ENCODE results near the gene MBIP. TPM values are rescaled to one million over a fixed set of nuclear protein-coding genes. Genes with fewer than 3 reads are reported as not detected.

Gene MBIP
- total RNA-seq, 2 donors from 2014 or later = 4.5 to 10.1 TPM

DNA sequence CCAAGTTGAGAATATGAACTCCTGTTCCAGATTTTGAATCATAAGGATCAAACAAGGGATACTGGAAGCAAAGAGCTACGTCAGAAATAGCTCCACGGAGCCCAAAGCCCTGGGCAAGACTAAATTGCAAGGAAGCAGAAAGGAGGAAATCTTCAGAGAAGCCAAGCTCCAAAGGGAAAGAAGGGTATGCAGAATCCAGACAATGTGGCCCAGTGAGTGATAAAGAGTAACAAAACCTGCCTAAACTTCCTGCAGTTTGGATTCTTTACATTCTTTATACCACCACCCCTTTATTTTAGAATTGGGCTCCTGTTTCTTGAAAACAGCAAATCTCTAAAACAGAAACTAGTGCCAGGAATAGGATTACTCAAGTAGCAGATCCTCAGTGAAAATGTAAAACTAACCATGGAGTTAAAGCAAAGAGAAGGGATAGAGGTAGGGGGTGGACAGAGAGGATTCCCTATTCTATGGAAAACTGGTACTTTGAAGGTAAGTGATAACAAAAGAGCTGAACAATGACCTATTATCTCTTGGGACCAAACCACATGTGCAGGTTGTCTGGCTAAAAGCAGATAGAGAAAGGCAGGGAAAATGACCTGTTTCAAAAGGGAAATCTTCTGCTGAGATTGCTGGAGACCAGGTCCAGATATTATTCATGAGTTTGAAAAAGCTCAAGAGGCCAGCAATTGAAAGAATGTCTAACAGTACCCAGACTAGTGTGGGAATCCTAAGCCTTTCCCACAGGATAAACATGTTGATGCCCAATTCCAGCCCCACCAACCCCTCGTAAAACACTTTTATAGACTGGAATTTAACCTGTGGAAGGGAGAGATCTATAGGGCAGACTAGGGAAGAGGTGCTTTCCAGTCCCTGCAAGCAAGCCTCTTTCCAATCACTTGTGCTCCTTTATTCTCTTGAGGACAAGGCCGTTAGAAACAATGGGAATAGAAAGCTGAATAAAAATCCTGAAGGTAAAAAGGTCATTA lies 24.5 kb downstream of the MBIP start:
- Histone ChIP-seq H3K36me3 (peaks cover 23% of the 10 kb centered on the region), H3K27ac (no peak overlapping the region), H3K4me3 (no peak overlapping the region), H3K4me1 (no peaks in the 10 kb centered on the region), H3K9me3 (no peaks in the 10 kb centered on the region), H3K27me3 (no peaks in the 10 kb centered on the region)
- TF ChIP-seq CTCF (IDR thresholded peaks at IDR 0.05) = no peak
- no peak for DNase-seq (ENCODE audit: low spot score)

- H3K27me3 ChIP-seq = no peaks in the 10 kb centered on the region
- TF ChIP-seq CTCF (IDR thresholded peaks at IDR 0.05) = no peak
- no peak overlapping the region for H3K4me3 ChIP-seq
- H3K4me1 ChIP-seq = no peaks in the 10 kb centered on the region
- peaks cover 23% of the 10 kb centered on the region for H3K36me3 ChIP-seq
- no peak overlapping the region for H3K27ac ChIP-seq
- no peaks in the 10 kb centered on the region for H3K9me3 ChIP-seq
- DNase-seq (ENCODE audit: low spot score) = no peak
Measured at GRCh38 chr14:36294543-36294942, 25.9 kb downstream of the MBIP start.

DNA sequence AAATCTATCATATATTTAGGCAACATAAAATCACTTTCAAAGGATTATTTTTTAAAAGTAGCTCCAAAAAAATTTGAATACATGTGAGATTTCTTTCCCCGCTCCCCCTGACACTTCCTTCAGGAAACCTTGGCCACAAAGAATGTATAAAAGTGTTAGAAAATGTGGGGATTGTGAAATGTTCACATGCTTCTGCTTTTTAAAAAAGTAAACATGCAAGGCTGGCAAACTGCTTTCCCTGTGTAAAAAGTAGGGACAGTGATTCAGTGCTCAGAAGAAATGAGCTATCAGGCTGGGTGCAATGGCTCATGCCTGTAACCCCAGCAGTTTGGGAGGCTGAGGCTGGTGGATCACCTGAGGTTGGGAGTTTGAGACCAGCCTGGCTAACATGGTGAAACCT lies 26.6 kb downstream of the MBIP start:
- H3K9me3 ChIP-seq = no peaks in the 10 kb centered on the region
- no peaks in the 10 kb centered on the region for H3K4me1 ChIP-seq
- peaks cover 21% of the 10 kb centered on the region for H3K36me3 ChIP-seq
- no peaks in the 10 kb centered on the region for H3K27me3 ChIP-seq
- TF ChIP-seq CTCF (IDR thresholded peaks at IDR 0.05) = no peak
- no peak overlapping the region for H3K27ac ChIP-seq
- no peak overlapping the region for H3K4me3 ChIP-seq
- DNase-seq (ENCODE audit: low spot score) = no peak

DNA sequence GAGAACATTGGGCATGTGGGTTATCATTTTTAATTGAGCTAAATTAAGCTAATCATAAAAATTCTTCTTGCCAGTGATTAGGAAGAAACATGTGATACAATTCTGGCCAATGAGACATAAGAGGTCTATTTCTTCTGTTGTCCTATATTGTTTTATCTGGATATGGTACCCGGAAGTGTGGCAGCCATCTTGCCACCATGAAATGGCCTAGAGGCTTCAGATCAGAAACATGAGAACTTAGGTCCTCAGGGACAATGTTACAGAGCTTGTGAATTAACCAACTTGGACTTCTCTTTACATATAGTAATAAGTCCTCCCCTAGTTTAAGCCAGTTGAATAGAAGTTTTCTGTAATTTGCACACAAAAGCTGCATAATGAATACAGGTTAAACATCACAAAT lies 30.5 kb downstream of the MBIP start:
- H3K9me3 ChIP-seq = no peaks in the 10 kb centered on the region
- H3K36me3 ChIP-seq = no peaks in the 10 kb centered on the region
- no peak for DNase-seq (ENCODE audit: low spot score)
- H3K27ac ChIP-seq = no peak overlapping the region
- H3K27me3 ChIP-seq = no peaks in the 10 kb centered on the region
- no peaks in the 10 kb centered on the region for H3K4me1 ChIP-seq
- no peak for TF ChIP-seq CTCF (IDR thresholded peaks at IDR 0.05)
- no peak overlapping the region for H3K4me3 ChIP-seq

DNA sequence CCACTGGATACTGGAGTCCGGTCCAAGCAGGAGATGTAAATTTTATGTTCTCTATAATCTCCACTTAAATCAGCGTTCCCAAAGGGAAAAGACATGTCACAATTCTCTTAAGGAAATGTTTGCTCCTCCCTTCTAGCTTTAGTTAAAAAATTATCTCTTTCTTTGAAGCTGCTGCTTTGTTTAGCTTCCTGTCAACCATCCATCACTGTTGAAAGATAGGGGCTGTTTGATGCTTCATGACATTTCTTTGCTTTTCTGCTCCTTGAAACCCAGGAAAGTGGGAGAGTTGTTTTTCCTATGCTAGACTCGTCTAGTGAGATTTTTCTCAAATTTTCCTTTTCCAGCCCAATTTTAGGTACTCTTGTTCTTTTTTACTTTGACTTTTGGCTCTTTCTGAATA lies 31.9 kb downstream of the MBIP start:
- Histone ChIP-seq H3K36me3 (no peaks in the 10 kb centered on the region), H3K4me1 (no peaks in the 10 kb centered on the region), H3K4me3 (no peak overlapping the region), H3K9me3 (no peaks in the 10 kb centered on the region), H3K27ac (no peak overlapping the region), H3K27me3 (no peaks in the 10 kb centered on the region)
- no peak for DNase-seq (ENCODE audit: low spot score)
- TF ChIP-seq CTCF (IDR thresholded peaks at IDR 0.05) = no peak

All from right atrium auricular region (tissue), 2 donors.